Measurements from ENCODE around the gene DPY19L3. TPM values are rescaled to one million over a fixed set of nuclear protein-coding genes. Genes with fewer than 3 reads are reported as not detected.

Gene DPY19L3
- total and polyA plus RNA-seq, 12 donors, result 2.9 to 11.8 (median 4.4) TPM

GRCh38 chr19:32427536-32427935 lies 22.0 kb downstream of the DPY19L3 start:
- no peak for DNase-seq
- Histone ChIP-seq H3K4me1 (peaks cover 0 to 4% (median 0%) of the 10 kb centered on the region in 9 donors), H3K9me3 (peaks cover 0 to 4% (median 0%) of the 10 kb centered on the region in 11 donors), H3K27me3 (no peaks in the 10 kb centered on the region), H3K4me3 (no peak overlapping the region), H3K27ac (no peak overlapping the region), H3K36me3 (peaks cover 0 to 15% (median 0%) of the 10 kb centered on the region in 9 donors)
- WGBS, 2 donors, result 89% methylated on average over 3 of the region's 3 CpGs
- no peak for ATAC-seq
- intact Hi-C loops (cut with DNase I), result no loop called here
- no peak for TF ChIP-seq CTCF (IDR thresholded peaks at IDR 0.05)

- peaks cover 0 to 63% (median 0%) of the 10 kb centered on the region in 9 donors for H3K36me3 ChIP-seq
- H3K4me1 ChIP-seq, result no peaks in the 10 kb centered on the region
- no peak for TF ChIP-seq CTCF (IDR thresholded peaks at IDR 0.05)
- intact Hi-C loops (cut with DNase I), result no loop called here
- no peak overlapping the region for H3K4me3 ChIP-seq
- ATAC-seq (no peak), DNase-seq (no peak)
- no peaks in the 10 kb centered on the region for H3K9me3 ChIP-seq
- H3K27me3 ChIP-seq, result no peaks in the 10 kb centered on the region
- 92 to 93% methylated on average over 6 of the region's 6 CpGs for WGBS, 2 donors
- H3K27ac ChIP-seq, result no peak overlapping the region
Measured at GRCh38 chr19:32436692-32437091, 31.1 kb downstream of the DPY19L3 start.

- H3K4me3 ChIP-seq, result no peak overlapping the region
- no peaks in the 10 kb centered on the region for H3K9me3 ChIP-seq
- H3K36me3 ChIP-seq, result peaks cover 0 to 63% (median 0%) of the 10 kb centered on the region in 9 donors
- no peak overlapping the region for H3K27ac ChIP-seq
- no peak for TF ChIP-seq CTCF (IDR thresholded peaks at IDR 0.05)
- 91 to 97% methylated on average over 1 of the region's 1 CpG for WGBS, 2 donors
- no peaks in the 10 kb centered on the region for H3K4me1 ChIP-seq
- no peak for ATAC-seq
- no peak for DNase-seq
- intact Hi-C loops (cut with DNase I), result no loop called here
- no peaks in the 10 kb centered on the region for H3K27me3 ChIP-seq
Measured at GRCh38 chr19:32437096-32437495, 31.5 kb downstream of the DPY19L3 start.

GRCh38 chr19:32438751-32439150 lies 33.2 kb downstream of the DPY19L3 start:
- no peaks in the 10 kb centered on the region for H3K27me3 ChIP-seq

More at GRCh38 chr19:32438751-32439150, 33.2 kb downstream of the DPY19L3 start:
- H3K9me3 ChIP-seq, result no peaks in the 10 kb centered on the region
- H3K4me3 ChIP-seq, result no peak overlapping the region
- no peak for DNase-seq
- H3K36me3 ChIP-seq, result peaks cover 0 to 61% (median 0%) of the 10 kb centered on the region in 9 donors
- no peak for ATAC-seq
- 98% methylated on average over 2 of the region's 2 CpGs for WGBS, 2 donors
- no peak for TF ChIP-seq CTCF (IDR thresholded peaks at IDR 0.05)
- intact Hi-C loops (cut with DNase I), result no loop called here
- no peaks in the 10 kb centered on the region for H3K4me1 ChIP-seq
- H3K27ac ChIP-seq, result no peak overlapping the region
